Amygdala (tissue), 56 donors: ENCODE results near the gene SLC43A2.

Experiments used
- DNase-seq, 56 donors: peaks; one replicate each; lab custom pipeline; 2025; lab: John Stamatoyannopoulos, UW

Gene SLC43A2

GRCh38 chr17:1644493-1645206 is 16.0 kb upstream of the SLC43A2 start:
- DNase-seq = no peak

- no peak for DNase-seq
Measured at GRCh38 chr17:1643999-1644492, 15.4 kb upstream of the SLC43A2 start.

- DNase-seq = peak in 6 of 56 donors; percentile 12 to 69 (median 28)
Measured at GRCh38 chr17:1643293-1643998, 14.8 kb upstream of the SLC43A2 start.

GRCh38 chr17:1641065-1641403 is 12.4 kb upstream of the SLC43A2 start:
- DNase-seq = peak in 2 of 56 donors; percentile 14 to 20

GRCh38 chr17:1640329-1641064 is 11.9 kb upstream of the SLC43A2 start:
- peak in 20 of 56 donors; percentile 7 to 72 (median 50) for DNase-seq

GRCh38 chr17:1639549-1640180 is 11.0 kb upstream of the SLC43A2 start:
- peak in 4 of 56 donors; percentile 16 to 27 (median 20) for DNase-seq

GRCh38 chr17:1638624-1639300 is 10.1 kb upstream of the SLC43A2 start:
- no peak for DNase-seq

GRCh38 chr17:1638171-1638590 is 9.5 kb upstream of the SLC43A2 start:
- peak in 1 of 56 donors; percentile 10 for DNase-seq

- no peak for DNase-seq
Measured at GRCh38 chr17:1636732-1637285, 8.2 kb upstream of the SLC43A2 start.

- no peak for DNase-seq
Measured at GRCh38 chr17:1635675-1636465, 7.2 kb upstream of the SLC43A2 start.

- DNase-seq = no peak
Measured at GRCh38 chr17:1634841-1635650, 6.4 kb upstream of the SLC43A2 start.

- DNase-seq = no peak
Measured at GRCh38 chr17:1630662-1631061, 2.0 kb upstream of the SLC43A2 start.

- peak in 25 of 56 donors; percentile 12 to 56 (median 32) for DNase-seq
Measured at GRCh38 chr17:1629504-1630310, 1.1 kb upstream of the SLC43A2 start.

GRCh38 chr17:1628856-1629503 is 346 bp upstream of the SLC43A2 start:
- DNase-seq = peak in 55 of 56 donors; percentile 74 to 98 (median 94)

- peak in 12 of 56 donors; percentile 20 to 42 (median 32) for DNase-seq
Measured at GRCh38 chr17:1627182-1627981, 1.3 kb downstream of the SLC43A2 start.

- DNase-seq = no peak
Measured at GRCh38 chr17:1626333-1626732, 2.3 kb downstream of the SLC43A2 start.
